ENCODE data around the gene GALM. TPM values are rescaled to one million over a fixed set of nuclear protein-coding genes. Genes with fewer than 3 reads are reported as not detected.
"Not testable (repeated sequence)": the region's sequence is repeated elsewhere in the genome, so short reads cannot be mapped to it uniquely, and the experiment has no call there.

The GALM gene
- total and polyA plus RNA-seq, 2 donors (not counting 3 experiments of a cell fraction or from before 2014, with no cell fraction given) = 4.8 to 6.1 TPM

GRCh38 chr2:38676681-38677080, 10.8 kb downstream of the GALM start:
- TF ChIP-seq EZH2 (IDR thresholded peaks at IDR 0.05; ENCODE audit: borderline replicate concordance, low read depth, low read length, severe bottlenecking) = no peak
- no peak overlapping the region for H3K4me3 ChIP-seq (replicated peaks in 1 of 3; ENCODE audit: insufficient read depth in 1 of 3, low read depth in 1 of 3, low read length in 3 of 3)
- no peaks in the 10 kb centered on the region for H3K79me2 ChIP-seq (ENCODE audit: control insufficient read depth, insufficient read depth, low read length)
- ChIA-PET POLR2A (no interaction called here), CTCF (no interaction called here)
- H3K9me1 ChIP-seq (replicated peaks; ENCODE audit: control insufficient read depth, extremely low read depth, insufficient read depth, low read length) = no peaks in the 10 kb centered on the region
- H3K4me2 ChIP-seq (ENCODE audit: insufficient read depth, low read length) = no peak overlapping the region
- no peak for FAIRE-seq
- dilution Hi-C loops (cut with MboI; ENCODE audit: extremely low pct_ligation_motif_present, low sequenced_read_pairs) (no loop called here), intact Hi-C loops (cut with micrococcal nuclease) (no loop called here)
- H3K36me3 ChIP-seq (ENCODE audit: control insufficient read depth in 2 of 2, extremely low read depth in 1 of 2, insufficient read depth in 2 of 2, low read length in 2 of 2) = peaks cover 0 to 2% of the 10 kb centered on the region in 2 experiments
- H3K9ac ChIP-seq (replicated peaks; ENCODE audit: extremely low read depth, insufficient read depth, low read length) = no peak overlapping the region
- DNase-seq (ENCODE audit: low read depth, low spot score) = no peak
- H3K4me1 ChIP-seq (ENCODE audit: control insufficient read depth, extremely low read depth, insufficient read depth, low read length) = no peaks in the 10 kb centered on the region
- H3K9me3 ChIP-seq (replicated peaks; ENCODE audit: control insufficient read depth, insufficient read depth, low read length) = no peaks in the 10 kb centered on the region
- no peaks in the 10 kb centered on the region for H4K20me1 ChIP-seq (replicated peaks; ENCODE audit: control insufficient read depth, extremely low read depth, insufficient read depth, low read length)
- H3K27me3 ChIP-seq (ENCODE audit: control insufficient read depth in 2 of 2, insufficient read depth in 2 of 2, low read length in 2 of 2) = no peaks in the 10 kb centered on the region
- BruUV-seq (replicated peaks) = no TSS peak
- H2AFZ ChIP-seq (ENCODE audit: low read depth, low read length) = no peak overlapping the region
- H3K27ac ChIP-seq (ENCODE audit: insufficient read depth, low read depth, low read length) = no peak overlapping the region

- dilution Hi-C loops (cut with MboI; ENCODE audit: extremely low pct_ligation_motif_present, low sequenced_read_pairs); H3K4me2 ChIP-seq (ENCODE audit: insufficient read depth, low read length); BruUV-seq (replicated peaks); H3K27me3 ChIP-seq (ENCODE audit: control insufficient read depth in 2 of 2, insufficient read depth in 2 of 2, low read length in 2 of 2); intact Hi-C loops (cut with micrococcal nuclease); POLR2A ChIA-PET; H4K20me1 ChIP-seq (replicated peaks; ENCODE audit: control insufficient read depth, extremely low read depth, insufficient read depth, low read length); H3K9me3 ChIP-seq (replicated peaks; ENCODE audit: control insufficient read depth, insufficient read depth, low read length); H3K27ac ChIP-seq (ENCODE audit: insufficient read depth, low read depth, low read length); DNase-seq (ENCODE audit: low read depth, low spot score); H3K9me1 ChIP-seq (replicated peaks; ENCODE audit: control insufficient read depth, extremely low read depth, insufficient read depth, low read length); H3K36me3 ChIP-seq (ENCODE audit: control insufficient read depth in 2 of 2, extremely low read depth in 1 of 2, insufficient read depth in 2 of 2, low read length in 2 of 2); FAIRE-seq; H3K4me3 ChIP-seq (replicated peaks in 1 of 3; ENCODE audit: insufficient read depth in 1 of 3, low read depth in 1 of 3, low read length in 3 of 3); H3K4me1 ChIP-seq (ENCODE audit: control insufficient read depth, extremely low read depth, insufficient read depth, low read length); H3K79me2 ChIP-seq (ENCODE audit: control insufficient read depth, insufficient read depth, low read length); H3K9ac ChIP-seq (replicated peaks; ENCODE audit: extremely low read depth, insufficient read depth, low read length); H2AFZ ChIP-seq (ENCODE audit: low read depth, low read length): not testable (repeated sequence)
- CTCF ChIA-PET = interaction anchor here (1.5 kb wide), 1 partner anchor 10 kb away, joined by 3 read pairs; no protein-coding TSS in a partner anchor
Observed at GRCh38 chr2:38680868-38681267, 15.0 kb downstream of the GALM start.

All from endothelial cell of umbilical vein (primary cell).